K562 (cell line): Measurements from ENCODE around the gene UTS2R. TPM values are rescaled to one million over a fixed set of nuclear protein-coding genes. Genes with fewer than 3 reads are reported as not detected.

ENCODE experiments used
- BHLHE40 ChIP-seq: IDR thresholded peaks from 2 replicates; pipeline ENCODE4 v1.6.1; 2011; ENCODE audit warnings: low read length, improper control_type of control experiment
- CBX5 ChIP-seq: IDR thresholded peaks from 2 replicates; pipeline ENCODE4 v1.6.1; 2014; ENCODE audit warnings: low read depth, borderline replicate concordance
- CC2D1A ChIP-seq: fragments of 450-650 bp; IDR thresholded peaks from 2 replicates; pipeline ENCODE4 v1.6.1; 2017; ENCODE audit warnings: mild to moderate bottlenecking
- CEBPG ChIP-seq, 3 experiments: fragments of 200-800 bp in 1 of 3; sonication (Bioruptor generic) in 1 of 3; sonication (generic) in 1 of 3; formaldehyde crosslinking in 1 of 3; IDR thresholded peaks in 2 of 3; conservative IDR thresholded peaks in 1 of 3; 2 replicates each; pipeline versions ENCODE4 v1.6.1 to v1.8.0; 2016 to 2022; ENCODE audit warnings: missing compliant biosample characterization in 2 of 3, missing genetic modification characterization in 2 of 3, mild to moderate bottlenecking in 1 of 3, missing genetic modification reagents in 1 of 3
- CTCFL ChIP-seq: IDR thresholded peaks from 2 replicates; pipeline ENCODE4 v1.6.1; 2011; ENCODE audit warnings: borderline replicate concordance, low read depth, mild to moderate bottlenecking, moderate library complexity, low read length; ENCODE audit not compliant: insufficient read depth, poor library complexity, severe bottlenecking
- E2F6 ChIP-seq, 2 experiments: IDR thresholded peaks; 2 replicates each; pipeline ENCODE4 v1.6.1; 2011; ENCODE audit warnings: borderline replicate concordance in 1 of 2, control low read depth in 1 of 2, low read depth in 1 of 2, low read length in 1 of 2, mild to moderate bottlenecking in 1 of 2, mixed read lengths in 1 of 2, moderate library complexity in 1 of 2; ENCODE audit not compliant: insufficient read depth in 1 of 2, insufficient read length in 1 of 2, poor library complexity in 1 of 2, severe bottlenecking in 1 of 2; ENCODE audit errors: extremely low read depth in 1 of 2
- ELF2 ChIP-seq: fragments of 250-450 bp; sonication (Bioruptor Pico); IDR thresholded peaks from 2 replicates; pipeline ENCODE4 v1.5.0; 2021; ENCODE audit warnings: mild to moderate bottlenecking
- ESRRB ChIP-seq: fragments of 250-450 bp; sonication (Bioruptor Pico); IDR thresholded peaks from 2 replicates; pipeline ENCODE4 v1.5.0; 2020; ENCODE audit warnings: mild to moderate bottlenecking, moderate library complexity, borderline replicate concordance
- ETS1 ChIP-seq: conservative IDR thresholded peaks from 2 replicates; pipeline ENCODE4 v1.6.1; 2011; ENCODE audit warnings: low read depth, mild to moderate bottlenecking, low read length; ENCODE audit not compliant: control insufficient read depth
- MAFF ChIP-seq: IDR thresholded peaks from 2 replicates; pipeline ENCODE4 v1.6.1; 2012; ENCODE audit warnings: low read length, improper control_type of control experiment
- MTA1 ChIP-seq: fragments of 450-650 bp; IDR thresholded peaks from 2 replicates; pipeline ENCODE4 v1.6.1; 2017; ENCODE audit warnings: borderline replicate concordance
- MXI1 ChIP-seq: IDR thresholded peaks from 2 replicates; pipeline ENCODE4 v1.6.1; 2011; ENCODE audit warnings: low read depth, mild to moderate bottlenecking, improper control_type of control experiment, low read length
- NFIC ChIP-seq: fragments of 450-650 bp; IDR thresholded peaks from 2 replicates; pipeline ENCODE4 v1.6.1; 2017; ENCODE audit warnings: mild to moderate bottlenecking, inconsistent platforms
- PHB ChIP-seq: fragments of 250-450 bp; sonication (Bioruptor Pico); IDR thresholded peaks from 2 replicates; pipeline ENCODE4 v1.5.0; 2021
- PREB ChIP-seq: sonication (generic); formaldehyde crosslinking; IDR thresholded peaks from 2 replicates; pipeline ENCODE4 v1.8.1; 2023; ENCODE audit warnings: mild to moderate bottlenecking, missing genetic modification reagents
- RBFOX2 ChIP-seq: fragments of 200-400 bp; formaldehyde crosslinking; IDR thresholded peaks from 2 replicates; pipeline ENCODE4 v1.6.1; 2017; ENCODE audit warnings: low read depth, mild to moderate bottlenecking, low read length, moderate library complexity
- SIN3A ChIP-seq, 2 experiments: fragments of 150-350 bp in 1 of 2; IDR thresholded peaks; 2 replicates each; pipeline ENCODE4 v1.6.1; 2011 to 2016; ENCODE audit warnings: borderline replicate concordance in 2 of 2, low read depth in 2 of 2, low read length in 2 of 2, mild to moderate bottlenecking in 2 of 2, moderate library complexity in 2 of 2; ENCODE audit not compliant: control insufficient read depth in 1 of 2
- SRF ChIP-seq, 2 experiments: fragments of 250-450, 450-650 bp in 1 of 2; sonication (Bioruptor Pico) in 1 of 2; sonication (generic) in 1 of 2; formaldehyde crosslinking; IDR thresholded peaks; 2 replicates each; pipeline versions ENCODE4 v1.5.0 to v1.5.1; 2020 to 2022; ENCODE audit warnings: mild to moderate bottlenecking in 1 of 2, missing genetic modification reagents in 1 of 2
- USF1 ChIP-seq: sonication (generic); formaldehyde crosslinking; IDR thresholded peaks from 2 replicates; pipeline ENCODE4 v1.9.0; 2022; ENCODE audit warnings: mild to moderate bottlenecking, missing genetic modification reagents
- ZKSCAN8 ChIP-seq: fragments of 200-800 bp; sonication (Bioruptor generic); IDR thresholded peaks from 2 replicates; pipeline ENCODE4 v1.6.1; 2016; ENCODE audit warnings: missing genetic modification characterization, missing compliant biosample characterization
- ZNF316 ChIP-seq: fragments of 450-650 bp; IDR thresholded peaks from 2 replicates; pipeline ENCODE4 v1.6.1; 2016
- polyA plus RNA-seq, 8 experiments: library from polyadenylated mRNA; depleted of rRNA in 4 of 8; stranded (reverse) in 5 of 8; unstranded in 3 of 8; fragments of >200 nt; fragmentation: Nextera tagmentation in 2 of 8; fragmentation: Illumina TruSeq in 1 of 8; extraction: Ambion mirVana in 2 of 8; extraction: Trizol in 1 of 8; gene quantifications; 2 replicates each; pipeline versions ENCODE4 v1.2.1 to v1.2.3, GENCODE V29; 2011 to 2014; ENCODE audit warnings: inconsistent platforms in 1 of 8, missing spikeins in 1 of 8
- total RNA-seq, 7 experiments: library from RNA; depleted of rRNA in 6 of 7; stranded (reverse); fragments of >200 nt in 6 of 7; fragmentation: Illumina TruSeq in 2 of 7; extraction: Trizol in 2 of 7; gene quantifications; 2 replicates each; pipeline versions ENCODE4 v1.2.1 to v1.2.3, GENCODE V29; 2011 to 2021; ENCODE audit warnings: low replicate concordance in 1 of 7

Gene UTS2R
- total and polyA plus RNA-seq, 9 of the 15 experiments (the other 6 are each of a cell fraction or from before 2014, with no cell fraction given): 0.22 TPM; not detected in 8

- TF ChIP-seq PREB (no peak), MAFF (peak; percentile 97), ELF2 (no peak), CC2D1A (no peak), BHLHE40 (peak; percentile 28; the same call in 1 of the 2 replicates), ESRRB (CRISPR knock-in tag) (no peak), E2F6 (IDR thresholded peaks at IDR 0.05; ENCODE audit: borderline replicate concordance in 1 of 2, extremely low read depth in 1 of 2, insufficient read depth in 1 of 2, insufficient read length in 1 of 2, low read depth in 1 of 2, low read length in 1 of 2, poor library complexity in 1 of 2, severe bottlenecking in 1 of 2) (peak in 1 of 2 experiments; percentile 50), NFIC (no peak), MTA1 (no peak), ETS1 (no peak), SRF (CRISPR knock-in tag; IDR thresholded peaks at IDR 0.05) (no peak), CEBPG (CRISPR knock-in tag; IDR thresholded peaks at IDR 0.05) (no peak), CEBPG (tag; conservative IDR thresholded peaks at IDR 0.05 in 1 of 2, IDR thresholded peaks at IDR 0.05 in 1 of 2) (no peak), RBFOX2 (0 out of 2 replicates have a peak, but pooled peaks have one; percentile 31), SIN3A (IDR thresholded peaks at IDR 0.05; ENCODE audit: borderline replicate concordance in 2 of 2, control insufficient read depth in 1 of 2, low read depth in 2 of 2, low read length in 2 of 2) (no peak), MXI1 (no peak), ZNF316 (peak; percentile 99), ZKSCAN8 (CRISPR knock-in tag) (no peak), CTCFL (no peak), CBX5 (no peak), PHB (no peak), USF1 (CRISPR knock-in tag) (no peak)
These were observed 38.8 kb upstream of the UTS2R start (continued) for GRCh38 chr17:82332669-82333278.
